Activated CD4-positive, alpha-beta T cell treated with anti-CD3 and anti-CD28 coated beads for 36 hours (primary cell): ENCODE measurements around the gene MYOM3. TPM values are rescaled to one million over a fixed set of nuclear protein-coding genes. Genes with fewer than 3 reads are reported as not detected.
"Not testable (repeated sequence)": the region's sequence is repeated elsewhere in the genome, so short reads cannot be mapped to it uniquely, and the experiment has no call there.

Experiments used
- ATAC-seq: fragments of 200-7000 bp; cut with Tn5 transposase; one replicate; pipeline ENCODE4 v1.10.0; 2021; ENCODE audit warnings: mild to moderate bottlenecking, moderate library complexity
- CTCF ChIA-PET: fragments of 350-600 bp; sonication (Branson Sonifier 250); formaldehyde crosslinking; loops from one replicate; lab custom pipeline; 2021; ENCODE audit warnings: antibody characterized with exemption; lab: Charles Lee
- POLR2A ChIA-PET: fragments of 350-600 bp; sonication (Branson Sonifier 250); formaldehyde crosslinking; loops from one replicate; lab custom pipeline; 2021; ENCODE audit warnings: antibody characterized with exemption, inconsistent platforms; lab: Charles Lee
- DNase-seq: peaks from one replicate; pipeline ENCODE4 v3.0.0-alpha.2; 2020
- H3K27ac Mint-ChIP-seq: one replicate; pipeline ENCODE4 v1.8.0; 2021; ENCODE audit warnings: mixed read lengths
- H3K27me3 Mint-ChIP-seq: one replicate; pipeline ENCODE4 v1.8.0; 2021; ENCODE audit warnings: mixed read lengths
- H3K36me3 Mint-ChIP-seq: one replicate; pipeline ENCODE4 v1.8.0; 2021; ENCODE audit warnings: low read depth, mixed read lengths
- H3K4me1 Mint-ChIP-seq: one replicate; pipeline ENCODE4 v1.8.0; 2021; ENCODE audit warnings: mixed read lengths
- H3K4me3 Mint-ChIP-seq: one replicate; pipeline ENCODE4 v1.8.0; 2021; ENCODE audit warnings: mild to moderate bottlenecking, moderate library complexity, mixed read lengths
- H3K9me3 Mint-ChIP-seq: one replicate; pipeline ENCODE4 v1.8.0; 2021; ENCODE audit warnings: low read depth, mixed read lengths
- intact Hi-C, 2 experiments: fragments of 100-400 bp; cut with DNase I in 1 of 2; cut with micrococcal nuclease in 1 of 2; formaldehyde crosslinking; loops; one replicate each; pipeline versions ENCODE4 v1.14.2 to v1.15.1; 2022 to 2024; cut with DNase I, micrococcal nuclease
- total RNA-seq, 2 experiments: library from RNA; stranded (reverse); gene quantifications; one replicate each; pipeline ENCODE4 v1.2.3, GENCODE V29; 2021

The MYOM3 gene
- total RNA-seq, 2 experiments from 2014 or later, result not detected

DNA sequence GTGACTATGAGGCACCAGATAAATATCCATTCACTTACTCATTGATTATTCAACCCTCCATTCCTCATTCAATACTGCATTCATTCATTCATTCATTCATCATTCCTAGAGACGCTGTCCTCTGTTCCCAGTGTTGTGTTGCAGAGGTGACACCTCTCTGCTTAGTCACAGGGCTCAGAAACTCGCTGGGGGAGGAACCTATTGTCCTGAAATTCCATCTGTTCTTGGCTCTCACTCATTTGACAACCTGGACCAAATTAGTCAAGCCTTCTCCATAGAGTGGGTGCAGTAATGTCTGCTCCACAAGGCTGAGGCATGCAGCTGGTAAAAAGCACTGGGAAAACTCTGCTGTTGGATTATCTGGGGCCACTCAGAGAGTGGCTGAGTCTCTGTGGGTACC lies 49.7 kb downstream of the MYOM3 start:
- Mint-ChIP-seq H3K9me3 (peaks cover 4% of the 10 kb centered on the region), H3K36me3 (no peaks in the 10 kb centered on the region), H3K27ac (no peak overlapping the region), H3K4me3 (no peak overlapping the region), H3K27me3 (no peaks in the 10 kb centered on the region), H3K4me1 (no peaks in the 10 kb centered on the region)
- no peak for ATAC-seq
- CTCF ChIA-PET, result no interaction called here
- POLR2A ChIA-PET, result interaction anchor here (0.6 kb wide), 1 partner anchor 133 kb away, joined by 5 read pairs; no protein-coding TSS in a partner anchor
- no peak for DNase-seq
- intact Hi-C loops, result no loop called here

DNA sequence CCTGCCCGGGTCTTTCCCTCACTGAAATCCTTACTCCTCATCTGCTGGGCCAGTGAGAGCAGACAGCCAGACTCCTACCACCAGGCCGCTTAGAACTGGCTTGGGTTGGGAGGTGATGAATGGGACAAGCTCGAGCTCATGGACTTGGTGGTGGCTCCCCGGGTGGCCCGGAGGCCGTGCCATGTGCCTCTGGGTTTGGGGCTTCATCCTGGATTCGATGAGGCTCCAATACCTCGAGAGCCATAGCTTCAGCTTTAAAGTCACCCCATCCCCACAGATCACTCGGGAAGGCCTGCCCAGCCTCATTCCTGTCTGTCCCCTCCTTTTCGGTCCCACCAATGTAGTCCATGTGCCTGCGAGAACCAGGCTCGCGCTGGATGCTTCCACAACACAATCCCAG lies 51.5 kb downstream of the MYOM3 start:
- POLR2A ChIA-PET, result interaction anchor here (0.5 kb wide), 1 partner anchor 80 kb away, joined by 5 read pairs; no protein-coding TSS in a partner anchor
- Mint-ChIP-seq H3K4me3 (no peak overlapping the region), H3K36me3 (no peaks in the 10 kb centered on the region), H3K4me1 (no peaks in the 10 kb centered on the region), H3K9me3 (peaks cover 4% of the 10 kb centered on the region), H3K27ac (no peak overlapping the region), H3K27me3 (no peaks in the 10 kb centered on the region)
- no peak for ATAC-seq
- CTCF ChIA-PET, result interaction anchor here (1.4 kb wide), 1 partner anchor 10 kb away, joined by 6 read pairs; no protein-coding TSS in a partner anchor
- intact Hi-C loops, result no loop called here
- no peak for DNase-seq

DNA sequence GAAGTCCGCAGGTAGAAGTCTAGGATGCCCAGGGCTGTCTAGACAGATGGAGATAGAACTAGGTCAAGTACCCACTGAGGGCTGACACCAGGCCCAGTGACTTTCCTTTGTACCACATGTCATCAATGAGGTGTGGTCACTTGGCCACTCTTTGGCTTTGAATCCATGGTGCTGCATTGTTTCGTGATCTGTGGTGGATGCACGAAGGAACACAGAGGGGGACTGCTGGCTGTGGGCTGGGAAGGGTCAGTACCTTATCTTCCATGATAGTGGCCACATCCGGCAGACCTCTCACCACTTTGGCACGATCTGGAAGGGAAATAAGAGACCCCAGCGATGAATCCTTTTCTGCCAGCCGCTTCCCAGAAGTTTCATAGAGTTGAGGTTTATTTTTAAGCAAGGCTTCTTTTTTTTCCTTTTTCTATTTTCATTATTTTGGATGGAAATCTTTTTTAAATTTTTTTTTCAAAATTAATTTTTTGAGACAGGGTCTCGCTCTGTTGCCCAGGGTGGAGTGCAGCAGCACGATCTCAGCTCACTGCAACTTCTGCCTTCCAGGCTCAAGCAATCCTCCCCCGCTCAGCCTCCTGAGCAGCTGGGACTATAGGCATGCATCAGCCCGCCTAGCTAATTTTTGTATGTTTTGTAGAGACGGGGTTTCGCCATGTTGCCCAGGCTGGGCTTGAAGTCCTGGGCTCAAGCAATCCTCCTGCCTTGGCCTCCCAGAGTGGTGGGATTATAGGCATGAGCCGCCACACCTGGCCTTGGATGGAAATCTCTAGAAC lies 53.1 kb downstream of the MYOM3 start:
- intact Hi-C loops, result no loop called here
- Mint-ChIP-seq H3K4me1 (no peaks in the 10 kb centered on the region), H3K27me3 (no peaks in the 10 kb centered on the region), H3K36me3 (no peaks in the 10 kb centered on the region), H3K4me3 (no peak overlapping the region), H3K27ac (no peak overlapping the region), H3K9me3 (peaks cover 4% of the 10 kb centered on the region)
- ChIA-PET POLR2A (no interaction called here), CTCF (no interaction called here)
- ATAC-seq, result no peak
- no peak for DNase-seq

DNA sequence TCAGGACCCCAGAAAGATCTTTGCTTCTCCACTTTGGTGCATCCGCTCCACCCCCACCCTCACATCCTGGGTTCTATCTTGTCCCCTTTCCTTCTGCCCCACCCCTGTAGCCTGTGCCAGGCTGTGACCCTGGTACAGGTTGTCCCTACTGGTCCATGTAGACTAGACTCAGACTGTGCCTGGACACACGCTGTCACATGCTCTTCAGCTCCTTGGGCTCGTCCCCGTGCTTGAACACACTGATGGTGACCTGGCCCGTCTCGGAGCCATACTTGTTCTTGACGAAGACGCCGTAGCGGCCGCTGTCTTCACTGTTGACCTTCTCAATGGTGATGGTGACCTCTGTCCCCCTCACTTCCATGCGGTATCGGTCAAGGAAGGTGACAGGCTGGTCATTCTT lies 54.8 kb downstream of the MYOM3 start:
- Mint-ChIP-seq H3K4me3 (no peak overlapping the region), H3K27me3 (no peaks in the 10 kb centered on the region), H3K27ac (no peak overlapping the region), H3K9me3 (peaks cover 2% of the 10 kb centered on the region), H3K36me3 (no peaks in the 10 kb centered on the region), H3K4me1 (no peaks in the 10 kb centered on the region)
- ChIA-PET CTCF (no interaction called here), POLR2A (no interaction called here)
- intact Hi-C loops, result no loop called here
- ATAC-seq (no peak), DNase-seq (no peak)

DNA sequence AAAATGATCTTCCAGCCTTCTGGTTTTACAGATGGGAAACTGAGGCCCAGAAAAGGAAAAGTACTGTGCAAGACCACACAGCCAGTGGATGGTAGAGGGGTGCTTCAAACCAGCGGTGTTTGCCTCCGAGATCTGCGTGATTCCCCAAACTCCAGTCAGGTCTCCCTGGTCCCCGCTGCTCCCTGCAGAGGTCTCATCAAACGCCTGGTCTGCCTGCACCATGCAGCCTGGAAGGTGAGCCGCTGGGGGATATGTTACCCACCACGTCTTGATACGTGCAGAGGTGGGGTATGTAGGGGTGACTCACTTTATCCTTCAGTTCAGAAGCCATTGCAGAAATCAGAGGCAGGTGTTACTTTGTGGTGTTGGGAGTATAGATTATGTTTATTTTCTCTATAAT lies 56.3 kb downstream of the MYOM3 start:
- POLR2A ChIA-PET, result no interaction called here
- H3K9me3 Mint-ChIP-seq, result no peaks in the 10 kb centered on the region

GRCh38 chr1:24052220-24052619 lies 59.7 kb downstream of the MYOM3 start:
- POLR2A ChIA-PET, result interaction anchor here (0.6 kb wide), 1 partner anchor 1663 kb away, joined by 3 read pairs; no protein-coding TSS in a partner anchor
- H3K9me3 Mint-ChIP-seq, result no peaks in the 10 kb centered on the region
- ATAC-seq, result no peak
- intact Hi-C loops, result no loop called here
- H3K27me3 Mint-ChIP-seq, result peaks cover 2% of the 10 kb centered on the region
- DNase-seq, result no peak
- no peaks in the 10 kb centered on the region for H3K4me1 Mint-ChIP-seq
- no peak overlapping the region for H3K27ac Mint-ChIP-seq
- no peaks in the 10 kb centered on the region for H3K36me3 Mint-ChIP-seq
- CTCF ChIA-PET, result interaction anchor here (1.2 to 1.4 kb wide), 2 partner anchors 24 to 98 kb away, joined by 3 read pairs; no protein-coding TSS in a partner anchor
- no peak overlapping the region for H3K4me3 Mint-ChIP-seq

More for the DNA sequence above, 56.3 kb downstream of the MYOM3 start:
- no peak overlapping the region for H3K27ac Mint-ChIP-seq
- H3K36me3 Mint-ChIP-seq, result no peaks in the 10 kb centered on the region
- H3K4me3 Mint-ChIP-seq, result no peak overlapping the region
- H3K27me3 Mint-ChIP-seq, result no peaks in the 10 kb centered on the region
- no peaks in the 10 kb centered on the region for H3K4me1 Mint-ChIP-seq
- intact Hi-C loops, result no loop called here
- no peak for DNase-seq
- CTCF ChIA-PET, result no interaction called here
- no peak for ATAC-seq

- Mint-ChIP-seq H3K27ac (no peak overlapping the region), H3K9me3 (no peaks in the 10 kb centered on the region)
- CTCF ChIA-PET, result interaction anchor here (1.2 to 1.4 kb wide), 2 partner anchors 23 to 99 kb away, joined by 3 read pairs; no protein-coding TSS in a partner anchor
Measured at GRCh38 chr1:24051206-24051945, 60.6 kb downstream of the MYOM3 start.

GRCh38 chr1:24049733-24050132 lies 62.2 kb downstream of the MYOM3 start:
- Mint-ChIP-seq H3K36me3 (no peaks in the 10 kb centered on the region), H3K27ac (no peak overlapping the region), H3K27me3 (peaks cover 2% of the 10 kb centered on the region), H3K9me3 (no peaks in the 10 kb centered on the region), H3K4me1 (peaks cover 6% of the 10 kb centered on the region), H3K4me3 (no peak overlapping the region)
- DNase-seq, result no peak
- intact Hi-C loops, result no loop called here
- no peak for ATAC-seq
- ChIA-PET CTCF (no interaction called here), POLR2A (no interaction called here)

More at GRCh38 chr1:24051206-24051945, 60.6 kb downstream of the MYOM3 start:
- DNase-seq, result no peak
- Mint-ChIP-seq H3K36me3 (no peaks in the 10 kb centered on the region), H3K4me3 (no peak overlapping the region), H3K27me3 (peaks cover 2% of the 10 kb centered on the region), H3K4me1 (peaks cover under 1% of the 10 kb centered on the region)
- no peak for ATAC-seq
- POLR2A ChIA-PET, result no interaction called here
- intact Hi-C loops, result no loop called here

DNA sequence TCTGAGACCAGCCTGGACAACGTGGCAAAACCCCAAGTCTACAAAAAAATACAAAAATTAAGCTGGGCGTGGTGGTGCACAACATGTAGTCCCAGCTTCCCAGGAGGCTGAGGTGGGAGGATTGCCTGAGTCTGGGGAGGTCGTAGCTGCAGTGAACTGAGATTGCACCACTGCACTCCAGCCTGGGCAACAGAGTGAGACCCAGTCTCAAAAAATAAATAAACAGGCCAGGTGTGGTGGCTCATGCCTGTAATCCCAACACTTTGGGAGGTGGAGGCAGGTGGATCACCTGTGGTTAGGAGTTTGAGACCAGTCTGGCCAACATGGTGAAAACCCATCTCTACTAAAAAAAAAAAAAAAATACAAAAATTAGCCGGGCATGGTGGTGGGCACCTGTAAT lies 63.0 kb downstream of the MYOM3 start:
- POLR2A ChIA-PET, H3K27ac Mint-ChIP-seq, DNase-seq, H3K36me3 Mint-ChIP-seq, H3K4me1 Mint-ChIP-seq, CTCF ChIA-PET, intact Hi-C loops, ATAC-seq, H3K4me3 Mint-ChIP-seq, H3K27me3 Mint-ChIP-seq, H3K9me3 Mint-ChIP-seq: not testable (repeated sequence)

DNA sequence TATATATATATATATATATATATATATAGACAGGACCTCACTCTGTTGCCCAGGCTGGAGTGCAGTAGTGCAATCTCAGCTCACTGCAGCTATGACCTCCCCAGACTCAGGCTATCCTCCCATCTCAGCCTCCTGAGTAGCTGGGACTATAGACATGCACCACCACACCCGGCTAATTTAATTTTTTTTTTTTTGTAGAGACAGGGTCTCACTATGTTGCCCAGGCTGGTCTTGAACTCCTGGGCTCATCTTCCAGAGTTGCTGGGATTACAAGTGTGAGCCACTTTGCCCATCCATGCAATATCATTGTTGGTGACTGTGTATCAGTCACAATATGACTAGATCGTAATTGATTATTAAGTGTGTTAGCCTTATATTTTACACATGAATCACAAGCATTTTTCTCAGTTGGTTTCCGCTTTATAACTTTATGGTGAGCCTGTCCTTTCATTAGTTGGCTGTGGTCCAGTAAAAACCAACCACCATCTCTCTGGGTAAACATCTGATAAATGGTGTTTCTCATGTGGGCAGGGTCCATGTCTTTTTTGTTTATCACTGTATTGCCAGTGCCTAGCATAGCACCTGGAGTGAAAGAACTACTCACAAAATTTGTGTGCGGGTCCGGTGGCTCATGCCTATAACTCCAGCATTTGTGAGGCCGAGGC lies 63.6 kb downstream of the MYOM3 start:
- CTCF ChIA-PET, result interaction anchor here (0.6 kb wide), 1 partner anchor 9 kb away, joined by 3 read pairs; no protein-coding TSS in a partner anchor
- POLR2A ChIA-PET, result no interaction called here
- Mint-ChIP-seq H3K4me1 (peaks cover 6% of the 10 kb centered on the region), H3K9me3 (no peaks in the 10 kb centered on the region), H3K27me3 (peaks cover 2% of the 10 kb centered on the region), H3K36me3 (no peaks in the 10 kb centered on the region), H3K4me3 (no peak overlapping the region), H3K27ac (no peak overlapping the region)
- intact Hi-C loops, result no loop called here
- no peak for DNase-seq
- ATAC-seq, result no peak

DNA sequence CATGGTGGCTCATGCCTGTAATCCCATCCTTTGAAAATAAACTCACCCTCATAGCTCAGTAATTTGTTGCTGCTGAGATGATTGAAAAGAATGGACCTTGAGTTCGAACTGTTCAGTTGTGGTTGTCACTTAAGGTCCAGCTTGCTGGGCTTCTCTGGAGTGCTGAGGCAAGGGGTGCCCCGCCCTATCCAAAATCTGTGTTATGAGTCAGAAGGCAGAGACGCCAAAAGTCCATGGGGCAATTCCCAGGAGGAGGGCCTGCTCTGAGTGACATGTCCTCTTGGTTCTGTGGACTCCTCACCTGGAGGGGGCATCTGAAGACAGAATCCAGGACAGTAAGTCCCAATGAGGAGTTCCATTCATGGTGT lies 64.8 kb downstream of the MYOM3 start:
- DNase-seq (no peak), ATAC-seq (no peak)
- Mint-ChIP-seq H3K9me3 (no peaks in the 10 kb centered on the region), H3K4me3 (no peak overlapping the region), H3K36me3 (no peaks in the 10 kb centered on the region), H3K27me3 (peaks cover 2% of the 10 kb centered on the region), H3K4me1 (peaks cover 6% of the 10 kb centered on the region), H3K27ac (no peak overlapping the region)
- ChIA-PET CTCF (interaction anchor here (1.5 kb wide), 1 partner anchor 24 kb away, joined by 3 read pairs; no protein-coding TSS in a partner anchor), POLR2A (interaction anchor here (0.6 kb wide), 1 partner anchor 66 kb away, joined by 11 read pairs; no protein-coding TSS in a partner anchor)
- intact Hi-C loops, result no loop called here
